Stimulated activated CD8-positive, alpha-beta memory T cell treated with anti-CD3 and anti-CD28 coated beads, Interleukin-15, amount 100 ng/mL, for 4 hours (primary cell): ENCODE results near the gene ADCY3.

ENCODE experiments used
- DNase-seq, 2 donors: peaks; one replicate each; pipeline ENCODE4 v3.0.0-alpha.2; 2020; ENCODE audit warnings: low read depth in 2 of 2

Gene ADCY3

DNA sequence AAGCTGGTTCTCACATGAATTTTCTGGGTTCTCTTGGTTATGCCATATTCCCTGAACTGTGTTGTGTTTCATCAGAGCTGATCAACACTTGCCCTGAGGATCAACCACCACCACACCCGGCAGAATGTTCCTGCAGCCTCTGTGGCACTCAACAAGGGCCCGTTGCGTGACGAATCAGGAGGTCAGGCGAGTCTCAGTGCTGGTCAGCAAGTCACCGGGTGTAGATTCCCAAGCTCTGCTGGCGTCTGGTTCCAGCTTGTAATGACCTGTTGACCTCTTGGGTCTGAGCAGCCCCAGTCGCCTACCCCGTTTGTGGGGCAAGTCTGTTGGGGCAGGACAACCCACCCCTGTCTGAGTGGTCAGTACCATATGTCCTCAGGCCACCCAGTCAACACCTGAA lies 46.0 kb downstream of the ADCY3 start:
- no peak for DNase-seq

- no peak for DNase-seq
Observed at GRCh38 chr2:24873619-24874018, 46.4 kb downstream of the ADCY3 start.

- DNase-seq: no peak
Observed at GRCh38 chr2:24872344-24873115, 47.5 kb downstream of the ADCY3 start.

- no peak for DNase-seq
Observed at GRCh38 chr2:24871852-24872333, 48.1 kb downstream of the ADCY3 start.

DNA sequence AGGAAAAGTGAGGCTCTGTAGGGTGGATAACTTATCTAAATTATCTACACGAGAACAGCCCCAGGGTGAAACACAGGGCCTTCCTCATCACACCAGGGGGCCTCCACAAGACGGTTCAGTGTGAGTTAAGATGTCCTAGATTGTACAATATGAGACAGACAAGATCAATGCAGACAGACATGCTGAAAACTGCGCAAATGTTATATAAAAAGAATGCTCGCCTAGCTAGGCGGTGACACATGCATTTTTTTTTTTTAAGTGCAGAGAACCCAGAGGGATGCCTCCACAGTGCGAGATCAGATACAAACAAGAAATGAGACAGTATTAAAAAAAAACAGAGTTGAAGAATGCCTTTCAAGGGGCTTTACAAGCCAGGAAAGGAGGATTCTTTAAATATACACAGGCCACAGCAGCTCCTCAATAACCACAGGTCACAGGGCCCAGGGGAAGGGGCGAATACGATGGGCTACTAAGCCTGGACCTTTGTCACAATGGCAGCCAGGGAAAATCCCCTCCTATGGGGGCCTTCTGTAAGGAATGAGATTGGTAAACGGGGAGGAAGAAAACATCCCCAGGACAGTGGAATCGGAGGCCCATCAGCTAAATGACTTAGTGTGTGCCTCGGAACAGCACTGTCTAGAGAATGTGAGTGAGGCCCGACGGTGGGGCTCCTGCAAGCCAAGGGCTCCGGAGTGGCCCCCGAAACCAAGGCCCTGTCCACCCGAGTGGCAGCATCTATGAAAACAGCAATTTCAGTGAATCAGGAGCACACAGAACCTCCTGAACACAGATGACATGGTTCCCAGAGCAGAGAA lies 48.9 kb downstream of the ADCY3 start:
- DNase-seq: no peak

DNA sequence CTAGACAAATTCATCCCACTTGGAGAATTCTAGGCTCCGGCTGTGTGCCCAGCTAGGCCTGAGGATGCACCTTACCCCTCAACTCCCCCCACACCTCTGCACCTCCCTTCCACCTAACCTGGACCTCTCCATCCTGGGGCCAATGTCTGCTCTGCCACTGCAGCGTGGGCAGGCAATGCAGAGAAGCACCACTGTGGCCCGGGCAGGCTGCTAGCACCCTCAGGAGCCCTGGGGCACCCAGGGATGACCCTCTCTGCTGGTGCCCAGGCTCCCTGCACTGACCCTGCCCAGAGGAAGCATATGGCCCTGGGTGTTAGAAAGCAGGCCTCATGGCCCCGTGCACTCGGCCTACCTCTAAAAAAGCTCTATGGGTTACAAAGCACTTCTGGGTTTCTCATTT lies 49.6 kb downstream of the ADCY3 start:
- DNase-seq: no peak

DNA sequence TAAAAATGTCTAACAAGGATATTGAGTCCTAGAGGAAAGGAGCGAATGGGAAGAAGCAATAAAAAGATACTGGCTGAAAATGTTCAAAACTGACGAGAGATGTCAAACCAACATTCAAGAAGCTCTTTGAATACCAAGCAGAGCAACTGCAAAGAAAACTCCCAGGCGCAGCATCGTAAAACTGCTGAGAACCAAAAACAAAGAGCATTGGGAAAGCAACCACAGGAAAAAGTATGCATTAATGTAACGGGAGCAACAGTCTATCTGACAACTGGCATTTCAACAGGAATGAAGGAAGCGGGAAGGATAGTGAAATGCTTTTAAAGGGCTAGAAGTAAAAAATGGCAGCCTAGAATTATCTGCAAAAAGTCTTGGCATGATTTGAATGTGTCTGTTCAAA lies 53.1 kb downstream of the ADCY3 start:
- no peak for DNase-seq

GRCh38 chr2:24863641-24864040 lies 56.4 kb downstream of the ADCY3 start:
- no peak for DNase-seq

DNA sequence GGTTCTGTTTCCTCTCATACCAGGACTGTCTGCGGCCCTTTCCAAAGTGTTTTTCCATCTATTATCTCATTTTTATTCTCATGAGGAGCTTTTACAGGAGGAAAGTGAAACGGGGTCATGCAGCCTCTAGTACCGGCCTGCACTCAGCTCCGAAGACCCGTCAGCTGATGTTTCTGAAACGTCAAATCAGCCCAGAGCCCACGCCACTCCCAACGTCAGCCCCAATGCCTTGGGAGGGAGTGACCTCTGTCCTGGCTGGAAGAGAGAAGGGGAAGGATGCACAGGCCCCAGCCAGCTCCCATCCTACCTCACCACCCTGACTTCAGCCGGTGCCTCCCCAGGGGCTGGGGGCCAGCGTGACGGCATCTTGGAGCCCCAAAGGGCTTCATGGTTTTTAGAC lies 58.5 kb downstream of the ADCY3 start:
- DNase-seq: no peak

GRCh38 chr2:24860631-24861030 lies 59.4 kb downstream of the ADCY3 start:
- DNase-seq: no peak

GRCh38 chr2:24859968-24860600 lies 60.0 kb downstream of the ADCY3 start:
- DNase-seq: no peak

DNA sequence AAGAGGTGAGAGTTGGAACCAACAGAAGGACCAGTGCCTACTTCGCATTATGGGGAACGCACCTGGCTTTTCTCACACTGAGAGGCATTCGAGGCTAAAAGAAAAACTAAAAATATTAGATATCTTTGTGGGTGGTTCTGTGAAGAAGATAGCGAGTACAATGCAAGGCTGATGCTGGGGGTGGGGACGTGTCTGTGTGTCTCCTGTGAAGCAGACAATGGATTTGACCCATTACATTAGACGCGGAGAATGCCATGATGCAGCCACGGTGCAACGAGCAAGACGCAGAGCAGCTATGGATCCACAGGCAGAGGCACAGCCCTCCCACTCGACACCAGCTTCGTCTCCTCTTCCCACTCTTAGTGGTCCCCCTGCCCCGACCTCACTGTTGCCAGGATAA lies 61.0 kb downstream of the ADCY3 start:
- no peak for DNase-seq

- no peak for DNase-seq
Observed at GRCh38 chr2:24857746-24858145, 62.3 kb downstream of the ADCY3 start.

DNA sequence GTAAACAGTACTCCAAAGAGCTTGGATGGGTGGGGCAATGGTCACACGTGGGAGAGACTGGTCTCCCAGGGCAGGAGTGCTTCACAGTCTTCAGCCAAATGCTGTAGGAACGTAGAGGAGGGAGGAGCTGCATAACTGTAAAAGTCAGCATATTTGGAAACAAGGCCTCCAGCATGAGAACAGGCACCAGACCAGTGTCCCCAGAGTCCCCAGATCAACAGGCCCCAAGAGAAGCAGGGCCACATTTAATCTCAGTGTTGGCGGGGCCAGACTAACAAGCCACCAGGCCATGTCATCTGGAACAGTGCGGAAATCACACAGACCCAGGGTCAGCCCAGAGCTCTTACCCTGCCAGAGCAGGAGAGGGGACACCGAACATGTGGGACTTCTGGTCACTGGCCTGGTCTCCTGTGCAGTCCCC lies 63.2 kb downstream of the ADCY3 start:
- no peak for DNase-seq

DNA sequence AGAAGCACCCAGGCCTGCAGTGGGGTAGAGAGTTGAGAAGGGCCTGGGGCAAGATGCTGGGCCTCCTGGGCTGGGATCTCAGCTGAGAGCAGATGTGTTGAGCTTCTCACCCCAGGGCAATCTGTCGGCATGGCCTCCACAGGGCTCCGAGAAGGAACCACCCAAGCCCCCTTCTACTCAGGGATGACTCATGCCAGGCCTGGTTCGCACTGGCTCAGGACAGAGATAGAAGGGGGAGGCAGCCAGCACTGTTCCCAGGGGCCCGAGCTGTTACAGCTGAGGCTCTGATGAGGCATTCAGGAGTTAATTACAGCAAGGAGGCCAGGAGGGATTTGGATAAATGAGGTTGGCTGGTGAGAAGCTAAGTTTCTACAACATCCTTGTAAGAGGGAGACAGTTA lies 64.3 kb downstream of the ADCY3 start:
- no peak for DNase-seq

DNA sequence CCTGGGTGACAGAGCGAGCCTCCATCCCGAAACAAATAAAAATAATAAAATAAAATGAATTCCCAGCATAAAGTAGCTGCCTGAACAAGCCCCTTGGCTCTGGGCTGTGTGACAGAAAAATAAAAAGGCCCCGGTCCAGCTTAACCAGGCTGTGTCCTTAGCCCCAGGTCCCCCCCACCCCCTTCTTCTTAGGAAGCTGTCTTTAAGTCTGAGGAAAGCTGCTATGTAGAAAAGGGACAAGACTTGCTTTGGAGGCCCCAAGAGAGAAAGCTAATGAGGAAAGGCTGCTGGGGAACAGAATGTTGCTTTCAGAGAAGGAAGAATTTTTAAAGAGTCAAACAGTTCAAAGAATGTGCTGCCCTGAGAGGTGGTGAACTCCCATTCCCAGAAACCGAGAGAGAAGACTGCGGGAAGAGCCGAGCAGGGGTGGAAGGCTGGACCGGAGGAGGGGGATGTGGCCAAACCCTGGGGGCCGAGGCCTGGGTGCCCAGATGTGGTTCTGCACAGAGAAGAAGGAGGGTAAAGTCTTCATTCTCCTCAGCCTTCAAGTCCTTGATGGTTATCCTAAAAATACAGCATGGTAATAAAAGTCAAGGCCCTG lies 64.9 kb downstream of the ADCY3 start:
- DNase-seq: no peak

- no peak for DNase-seq
Observed at GRCh38 chr2:24853996-24854395, 66.0 kb downstream of the ADCY3 start.

DNA sequence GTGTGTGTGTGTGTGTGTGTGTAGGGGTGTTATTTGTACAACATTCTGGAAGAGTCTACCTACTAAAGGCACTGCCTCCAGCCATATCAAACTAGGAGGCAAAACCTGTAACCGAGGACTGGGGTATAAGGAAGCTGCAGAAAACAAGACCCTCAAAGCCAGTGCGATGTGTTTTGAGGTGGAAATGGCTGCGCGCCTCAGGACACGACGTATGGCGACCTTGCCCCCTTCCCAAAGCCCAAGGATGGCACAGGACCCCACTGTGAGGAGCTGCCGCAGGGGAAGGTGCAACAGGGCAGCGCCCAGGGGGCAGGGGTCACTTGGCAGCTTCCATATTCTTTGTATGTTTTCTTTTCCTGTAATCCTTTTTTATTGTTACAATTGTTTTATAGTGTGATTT lies 67.0 kb downstream of the ADCY3 start:
- DNase-seq: no peak

- no peak for DNase-seq
Observed at GRCh38 chr2:24852431-24853020, 67.5 kb downstream of the ADCY3 start.

DNA sequence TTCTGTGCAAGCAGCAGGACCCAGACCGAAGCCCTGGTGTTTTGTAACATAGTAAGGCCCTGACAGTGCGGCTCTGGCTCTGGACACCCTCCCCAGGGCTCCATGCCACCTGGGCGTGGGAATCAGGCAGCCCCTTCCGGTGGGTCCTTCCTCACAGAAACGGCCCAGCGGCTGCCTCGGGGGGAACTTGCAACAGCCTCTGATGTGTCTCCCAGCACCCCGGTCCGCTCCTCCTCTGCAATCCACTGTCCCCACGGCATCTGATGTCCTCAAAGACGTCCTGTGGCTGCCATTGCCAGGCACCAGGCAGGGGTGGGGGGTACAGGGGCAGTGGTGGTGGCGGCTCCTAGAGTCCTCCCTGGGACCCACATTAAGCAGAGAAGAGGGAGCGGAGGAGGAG lies 68.0 kb downstream of the ADCY3 start:
- DNase-seq: no peak

DNA sequence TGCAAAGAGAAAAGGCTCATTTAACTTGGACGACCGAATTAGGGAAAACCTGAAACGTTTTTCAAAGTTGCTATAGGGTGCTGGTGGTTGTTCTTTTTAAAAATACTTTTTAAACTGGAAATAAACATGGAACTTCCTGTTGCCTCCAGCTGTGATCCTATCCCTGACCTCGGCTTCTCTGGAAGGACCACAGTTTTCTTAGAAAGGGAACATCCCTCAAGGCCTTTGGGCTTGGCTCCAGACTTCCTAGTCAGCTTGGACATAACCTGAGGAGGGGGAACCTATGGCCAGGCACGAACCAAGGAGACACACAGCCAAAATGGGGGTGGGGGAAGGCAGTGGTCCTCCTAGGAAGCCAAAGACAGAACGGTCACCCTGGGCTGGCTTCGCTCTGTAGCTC lies 69.1 kb downstream of the ADCY3 start:
- no peak for DNase-seq

- no peak for DNase-seq
Observed at GRCh38 chr2:24845691-24846090, 74.3 kb downstream of the ADCY3 start.
